H9 (cell line): ENCODE results near the gene ADAMTS17. TPM values are rescaled to one million over a fixed set of nuclear protein-coding genes. Genes with fewer than 3 reads are reported as not detected.

Experiments used
- DNase-seq: peaks from one replicate; pipeline ENCODE4 v3.0.0-alpha.2; 2017
- H2AFZ ChIP-seq: one replicate; pipeline ENCODE4 v1.6.1; 2013; ENCODE audit warnings: mild to moderate bottlenecking, low read length, control low read depth, moderate library complexity
- H2AK5ac ChIP-seq: 2 replicates; pipeline ENCODE4 v1.6.1; 2013; ENCODE audit warnings: low read length, control low read depth, mixed read lengths; ENCODE audit not compliant: insufficient read length
- H2BK120ac ChIP-seq: one replicate; pipeline ENCODE4 v1.6.1; 2013; ENCODE audit warnings: low read depth, mild to moderate bottlenecking, low read length, control low read depth, inconsistent platforms; ENCODE audit not compliant: poor library complexity, severe bottlenecking
- H2BK12ac ChIP-seq: 2 replicates; pipeline ENCODE4 v1.6.1; 2013; ENCODE audit warnings: low read length, control low read depth, mixed read lengths, low read depth; ENCODE audit not compliant: insufficient read length
- H2BK15ac ChIP-seq: 2 replicates; pipeline ENCODE4 v1.6.1; 2013; ENCODE audit warnings: low read depth, low read length, control low read depth
- H2BK20ac ChIP-seq: one replicate; pipeline ENCODE4 v1.6.1; 2013; ENCODE audit warnings: low read depth, mild to moderate bottlenecking, low read length, control low read depth, inconsistent platforms; ENCODE audit not compliant: poor library complexity, severe bottlenecking
- H2BK5ac ChIP-seq: 2 replicates; pipeline ENCODE4 v1.6.1; 2013; ENCODE audit warnings: low read length, control low read depth, mixed read lengths; ENCODE audit not compliant: insufficient read length
- H3K14ac ChIP-seq: 2 replicates; pipeline ENCODE4 v1.6.1; 2013; ENCODE audit warnings: low read length, control low read depth; ENCODE audit not compliant: insufficient read depth
- H3K18ac ChIP-seq: 2 replicates; pipeline ENCODE4 v1.6.1; 2013; ENCODE audit warnings: low read depth, mild to moderate bottlenecking, mixed read lengths, low read length, control low read depth; ENCODE audit not compliant: insufficient read length
- H3K23ac ChIP-seq: 2 replicates; pipeline ENCODE4 v1.6.1; 2013; ENCODE audit warnings: low read length, control low read depth, mixed read lengths, low read depth; ENCODE audit not compliant: insufficient read length
- H3K23me2 ChIP-seq: 2 replicates; pipeline ENCODE4 v1.6.1; 2013; ENCODE audit warnings: low read depth, mild to moderate bottlenecking, mixed read lengths, low read length, control low read depth; ENCODE audit not compliant: insufficient read length, poor library complexity, severe bottlenecking
- H3K27ac ChIP-seq: 2 replicates; pipeline ENCODE4 v1.5.1; 2013; ENCODE audit warnings: low read length, control low read depth, mixed read lengths, low read depth; ENCODE audit not compliant: insufficient read length
- H3K27me3 ChIP-seq: 2 replicates; pipeline ENCODE4 v1.6.1; 2013; ENCODE audit warnings: low read length, control low read depth, inconsistent platforms; ENCODE audit not compliant: insufficient read depth
- H3K4ac ChIP-seq: 2 replicates; pipeline ENCODE4 v1.6.1; 2013; ENCODE audit warnings: low read depth, mild to moderate bottlenecking, control low read depth, inconsistent platforms, low read length, moderate library complexity
- H3K4me1 ChIP-seq: 2 replicates; pipeline ENCODE4 v1.6.1; 2013; ENCODE audit warnings: low read length, control low read depth, inconsistent platforms; ENCODE audit not compliant: insufficient read depth
- H3K4me2 ChIP-seq: 2 replicates; pipeline ENCODE4 v1.6.1; 2013; ENCODE audit warnings: low read length, control low read depth, mixed read lengths; ENCODE audit not compliant: insufficient read length, insufficient read depth
- H3K56ac ChIP-seq: 2 replicates; pipeline ENCODE4 v1.6.1; 2013; ENCODE audit warnings: low read depth, mild to moderate bottlenecking, mixed read lengths, low read length, control low read depth; ENCODE audit not compliant: insufficient read length
- H3K79me1 ChIP-seq: 2 replicates; pipeline ENCODE4 v1.6.1; 2013; ENCODE audit warnings: low read depth, mild to moderate bottlenecking, moderate library complexity, low read length, control low read depth, inconsistent platforms; ENCODE audit not compliant: insufficient read depth, poor library complexity, severe bottlenecking
- H3K79me2 ChIP-seq: 2 replicates; pipeline ENCODE4 v1.6.1; 2013; ENCODE audit warnings: low read length, control low read depth, inconsistent platforms; ENCODE audit not compliant: insufficient read depth
- H3K9ac ChIP-seq: 2 replicates; pipeline ENCODE4 v1.6.1; 2013; ENCODE audit warnings: low read length, control low read depth, mixed read lengths; ENCODE audit not compliant: insufficient read length; ENCODE audit errors: extremely low read depth
- H3K9me3 ChIP-seq: one replicate; pipeline ENCODE4 v1.6.1; 2013; ENCODE audit warnings: low read depth, low read length, inconsistent platforms; ENCODE audit not compliant: control insufficient read depth
- H3T11ph ChIP-seq: one replicate; pipeline ENCODE4 v1.6.1; 2013; ENCODE audit warnings: mild to moderate bottlenecking, low read length, control low read depth, inconsistent platforms
- H4K20me1 ChIP-seq: one replicate; pipeline ENCODE4 v1.6.1; 2013; ENCODE audit not compliant: control insufficient read depth, insufficient read length, insufficient read depth
- H4K5ac ChIP-seq: 2 replicates; pipeline ENCODE4 v1.6.1; 2013; ENCODE audit warnings: low read depth, mild to moderate bottlenecking, mixed read lengths, low read length, control low read depth; ENCODE audit not compliant: insufficient read length
- H4K8ac ChIP-seq: replicated peaks from 2 replicates; pipeline ENCODE4 v1.6.1; 2013; ENCODE audit warnings: low read length, control low read depth, mixed read lengths, low read depth; ENCODE audit not compliant: insufficient read length
- H4K91ac ChIP-seq: 2 replicates; pipeline ENCODE4 v1.6.1; 2013; ENCODE audit warnings: low read depth, mild to moderate bottlenecking, moderate library complexity, mixed read lengths, low read length, control low read depth; ENCODE audit not compliant: insufficient read length
- H3K27ac Mint-ChIP-seq, 3 experiments: 2 replicates in 2 of 3; 3 replicates in 1 of 3; pipeline ENCODE4 v1.8.0; 2020 to 2021; ENCODE audit warnings: mixed read lengths in 3 of 3, mild to moderate bottlenecking in 1 of 3, moderate library complexity in 1 of 3
- H3K27me3 Mint-ChIP-seq: 2 replicates; pipeline ENCODE4 v1.8.0; 2021; ENCODE audit warnings: low read depth, mild to moderate bottlenecking, moderate library complexity, mixed read lengths
- H3K36me3 Mint-ChIP-seq, 3 experiments: 2 replicates in 2 of 3; 3 replicates in 1 of 3; pipeline ENCODE4 v1.8.0; 2020 to 2021; ENCODE audit warnings: low read depth in 3 of 3, mixed read lengths in 3 of 3; ENCODE audit not compliant: insufficient read depth in 1 of 3
- H3K4me1 Mint-ChIP-seq, 2 experiments: 2 replicates each; pipeline ENCODE4 v1.8.0; 2020; ENCODE audit warnings: mixed read lengths in 2 of 2
- H3K4me3 Mint-ChIP-seq, 2 experiments: 2 replicates in 1 of 2; 3 replicates in 1 of 2; pipeline ENCODE4 v1.8.0; 2020 to 2021; ENCODE audit warnings: mild to moderate bottlenecking in 2 of 2, mixed read lengths in 2 of 2, moderate library complexity in 1 of 2
- H3K9me3 Mint-ChIP-seq, 2 experiments: 2 replicates in 1 of 2; 3 replicates in 1 of 2; pipeline ENCODE4 v1.8.0; 2020; ENCODE audit warnings: mild to moderate bottlenecking in 2 of 2, mixed read lengths in 2 of 2, moderate library complexity in 1 of 2
- WGBS: extraction: QIAGEN DNeasy Blood & Tissue Kit; methylation state at CpG from one replicate; pipeline ENCODE4 v1.1.7; 2013; ENCODE audit warnings: missing lambda C conversion rate, low lambda C conversion rate, mixed read lengths; ENCODE audit not compliant: insufficient read length; ENCODE audit errors: extremely low coverage; 5-methylcytosine and 5-hydroxymethylcytosine counted together
- total RNA-seq: library from RNA; stranded (reverse); gene quantifications from 2 replicates; pipeline ENCODE4 v1.2.1, GENCODE V29; 2021
- TF ChIP-seq, protein P1 (sequence below): fragments of 200-600 bp; sonication (generic); conservative IDR thresholded peaks from 3 replicates; pipeline ENCODE4 v1.8.0; 2021; ENCODE audit warnings: antibody characterized with exemption, mild to moderate bottlenecking

Gene ADAMTS17
- total RNA-seq, 1 experiment from 2014 or later: 2.9 TPM

DNA sequence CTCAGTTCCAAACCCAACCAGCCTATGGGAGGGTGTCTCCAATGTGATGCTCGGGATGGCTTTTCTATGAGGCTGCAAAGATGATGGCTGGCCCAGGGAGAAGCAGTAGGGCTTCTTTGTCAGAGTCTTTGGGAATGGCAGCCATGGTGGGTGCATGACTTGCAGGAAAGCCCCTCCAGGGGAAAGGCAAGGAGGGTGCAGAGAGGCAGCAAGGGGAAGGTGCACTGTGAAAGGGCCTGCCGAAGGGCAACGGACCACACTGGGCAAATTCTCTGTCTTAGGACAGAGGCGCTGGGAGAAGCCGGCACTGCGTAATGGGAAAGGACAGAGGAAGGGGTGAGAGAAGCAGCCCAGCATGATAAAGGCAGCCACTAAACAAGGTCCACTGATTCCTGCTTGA is 305.8 kb downstream of the ADAMTS17 start:
- H4K5ac ChIP-seq: no peak overlapping the region
- H3K27me3 Mint-ChIP-seq: peaks cover 6% of the 10 kb centered on the region
- WGBS: no CpG with 5 or more reads among the region's 6 CpGs
- no peak overlapping the region for H3K23ac ChIP-seq
- H2BK12ac ChIP-seq: no peak overlapping the region
- H4K20me1 ChIP-seq: no peaks in the 10 kb centered on the region
- no peak overlapping the region for H4K8ac ChIP-seq
- H3K79me1 ChIP-seq: no peaks in the 10 kb centered on the region
- no peak overlapping the region for H3K4me3 Mint-ChIP-seq
- no peak overlapping the region for H2AK5ac ChIP-seq
- no peaks in the 10 kb centered on the region for H3K9me3 Mint-ChIP-seq
- no peak overlapping the region for H3K4me2 ChIP-seq
- no peak overlapping the region; a peak in 1 of 7 replicates for H3K27ac Mint-ChIP-seq
- no peak overlapping the region for H3K56ac ChIP-seq
- H2AFZ ChIP-seq: no peak overlapping the region
- H3K9me3 ChIP-seq: no peaks in the 10 kb centered on the region
- H3K18ac ChIP-seq: no peak overlapping the region
- H3K4me1 ChIP-seq: no peaks in the 10 kb centered on the region
- no peaks in the 10 kb centered on the region for H3K23me2 ChIP-seq
- no peak overlapping the region for H2BK15ac ChIP-seq
- no peaks in the 10 kb centered on the region for H3K79me2 ChIP-seq
- no peak overlapping the region for H3K14ac ChIP-seq
- no peak for DNase-seq
- no peak overlapping the region for H2BK120ac ChIP-seq
- no peaks in the 10 kb centered on the region for H3K4me1 Mint-ChIP-seq
- H3K27me3 ChIP-seq: no peaks in the 10 kb centered on the region
- no peak overlapping the region for H3T11ph ChIP-seq
- no peak overlapping the region for H3K9ac ChIP-seq
- H3K27ac ChIP-seq: no peak overlapping the region
- H2BK20ac ChIP-seq: no peak overlapping the region
- no peak overlapping the region for H2BK5ac ChIP-seq
- H4K91ac ChIP-seq: no peak overlapping the region
- TF ChIP-seq, protein P1, sequence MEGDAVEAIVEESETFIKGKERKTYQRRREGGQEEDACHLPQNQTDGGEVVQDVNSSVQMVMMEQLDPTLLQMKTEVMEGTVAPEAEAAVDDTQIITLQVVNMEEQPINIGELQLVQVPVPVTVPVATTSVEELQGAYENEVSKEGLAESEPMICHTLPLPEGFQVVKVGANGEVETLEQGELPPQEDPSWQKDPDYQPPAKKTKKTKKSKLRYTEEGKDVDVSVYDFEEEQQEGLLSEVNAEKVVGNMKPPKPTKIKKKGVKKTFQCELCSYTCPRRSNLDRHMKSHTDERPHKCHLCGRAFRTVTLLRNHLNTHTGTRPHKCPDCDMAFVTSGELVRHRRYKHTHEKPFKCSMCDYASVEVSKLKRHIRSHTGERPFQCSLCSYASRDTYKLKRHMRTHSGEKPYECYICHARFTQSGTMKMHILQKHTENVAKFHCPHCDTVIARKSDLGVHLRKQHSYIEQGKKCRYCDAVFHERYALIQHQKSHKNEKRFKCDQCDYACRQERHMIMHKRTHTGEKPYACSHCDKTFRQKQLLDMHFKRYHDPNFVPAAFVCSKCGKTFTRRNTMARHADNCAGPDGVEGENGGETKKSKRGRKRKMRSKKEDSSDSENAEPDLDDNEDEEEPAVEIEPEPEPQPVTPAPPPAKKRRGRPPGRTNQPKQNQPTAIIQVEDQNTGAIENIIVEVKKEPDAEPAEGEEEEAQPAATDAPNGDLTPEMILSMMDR: no peak
- no peaks in the 10 kb centered on the region for H3K36me3 Mint-ChIP-seq
- no peak overlapping the region for H3K4ac ChIP-seq
